ENCODE results near the gene EBF3.

The EBF3 gene

GRCh38 chr10:129793996-129794395 is 170.1 kb downstream of the EBF3 start:
- H2AFZ ChIP-seq (ENCODE audit: low read depth): no peak overlapping the region
- H3K27ac ChIP-seq: no peak overlapping the region
- H3K27me3 ChIP-seq (ENCODE audit: insufficient read depth, low read depth): no peaks in the 10 kb centered on the region
- H3K9ac ChIP-seq: no peak overlapping the region
- H4K20me1 ChIP-seq (ENCODE audit: insufficient read depth): no peaks in the 10 kb centered on the region
- H3K36me3 ChIP-seq (ENCODE audit: insufficient read depth): no peaks in the 10 kb centered on the region
- no peak overlapping the region for H3K4me2 ChIP-seq
- H3K4me1 ChIP-seq (ENCODE audit: low read depth, poor library complexity, severe bottlenecking): no peaks in the 10 kb centered on the region
- H3K4me3 ChIP-seq (IDR thresholded peaks at IDR 0.05; ENCODE audit: insufficient read depth, low read depth, low read length): no peak overlapping the region
- H3K79me2 ChIP-seq (ENCODE audit: insufficient read depth, low read depth): no peaks in the 10 kb centered on the region
- TF ChIP-seq CTCF (conservative IDR thresholded peaks at IDR 0.05; ENCODE audit: low read depth, low read length): no peak

- no peak for TF ChIP-seq CTCF (conservative IDR thresholded peaks at IDR 0.05; ENCODE audit: low read depth, low read length)
- no peaks in the 10 kb centered on the region for H3K27me3 ChIP-seq (ENCODE audit: insufficient read depth, low read depth)
- no peak overlapping the region for H3K27ac ChIP-seq
Measured at GRCh38 chr10:129793479-129793878, 170.6 kb downstream of the EBF3 start.

GRCh38 chr10:129792864-129793263 is 171.2 kb downstream of the EBF3 start:
- Histone ChIP-seq H3K4me3 (IDR thresholded peaks at IDR 0.05; ENCODE audit: insufficient read depth, low read depth, low read length) (no peak overlapping the region), H3K9ac (no peak overlapping the region), H3K79me2 (ENCODE audit: insufficient read depth, low read depth) (no peaks in the 10 kb centered on the region), H3K4me2 (no peak overlapping the region), H3K4me1 (ENCODE audit: low read depth, poor library complexity, severe bottlenecking) (no peaks in the 10 kb centered on the region), H2AFZ (ENCODE audit: low read depth) (no peak overlapping the region), H3K27me3 (ENCODE audit: insufficient read depth, low read depth) (no peaks in the 10 kb centered on the region), H3K36me3 (ENCODE audit: insufficient read depth) (no peaks in the 10 kb centered on the region), H4K20me1 (ENCODE audit: insufficient read depth) (no peaks in the 10 kb centered on the region), H3K27ac (no peak overlapping the region)
- no peak for TF ChIP-seq CTCF (conservative IDR thresholded peaks at IDR 0.05; ENCODE audit: low read depth, low read length)

More at GRCh38 chr10:129793479-129793878, 170.6 kb downstream of the EBF3 start:
- H4K20me1 ChIP-seq (ENCODE audit: insufficient read depth): no peaks in the 10 kb centered on the region
- H3K4me3 ChIP-seq (IDR thresholded peaks at IDR 0.05; ENCODE audit: insufficient read depth, low read depth, low read length): no peak overlapping the region
- H3K36me3 ChIP-seq (ENCODE audit: insufficient read depth): no peaks in the 10 kb centered on the region
- no peak overlapping the region for H3K9ac ChIP-seq
- H3K4me1 ChIP-seq (ENCODE audit: low read depth, poor library complexity, severe bottlenecking): no peaks in the 10 kb centered on the region
- H2AFZ ChIP-seq (ENCODE audit: low read depth): no peak overlapping the region
- no peak overlapping the region for H3K4me2 ChIP-seq
- H3K79me2 ChIP-seq (ENCODE audit: insufficient read depth, low read depth): no peaks in the 10 kb centered on the region

GRCh38 chr10:129792141-129792540 is 171.9 kb downstream of the EBF3 start:
- no peak overlapping the region for H3K27ac ChIP-seq
- no peaks in the 10 kb centered on the region for H3K4me1 ChIP-seq (ENCODE audit: low read depth, poor library complexity, severe bottlenecking)
- TF ChIP-seq CTCF (conservative IDR thresholded peaks at IDR 0.05; ENCODE audit: low read depth, low read length): no peak
- no peaks in the 10 kb centered on the region for H4K20me1 ChIP-seq (ENCODE audit: insufficient read depth)
- no peaks in the 10 kb centered on the region for H3K27me3 ChIP-seq (ENCODE audit: insufficient read depth, low read depth)
- H3K79me2 ChIP-seq (ENCODE audit: insufficient read depth, low read depth): no peaks in the 10 kb centered on the region
- H3K4me3 ChIP-seq (IDR thresholded peaks at IDR 0.05; ENCODE audit: insufficient read depth, low read depth, low read length): no peak overlapping the region
- H3K4me2 ChIP-seq: no peak overlapping the region
- H3K36me3 ChIP-seq (ENCODE audit: insufficient read depth): no peaks in the 10 kb centered on the region
- no peak overlapping the region for H3K9ac ChIP-seq
- no peak overlapping the region for H2AFZ ChIP-seq (ENCODE audit: low read depth)

Data from KMS-11 (cell line).